ENCODE data around the gene INSR.

DNA sequence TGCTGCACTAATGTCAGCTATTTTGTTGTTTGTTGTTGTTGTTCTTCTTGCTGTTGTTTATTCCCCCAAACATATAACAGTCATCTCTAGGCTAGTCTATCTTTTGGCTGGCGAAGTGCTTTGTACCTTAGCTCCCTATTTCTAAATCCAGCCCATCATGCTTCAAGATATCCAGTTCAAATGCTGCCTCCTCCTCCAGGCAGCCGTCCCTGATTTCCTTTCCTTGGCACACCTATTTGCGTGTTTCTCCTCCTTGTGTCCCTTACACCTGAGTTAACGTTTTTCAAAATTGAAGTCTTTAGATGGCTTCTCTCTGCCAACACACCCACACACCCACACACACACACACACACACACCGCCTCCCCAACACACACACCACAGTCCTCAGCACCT, 25.5 kb downstream of the INSR start:
- TF ChIP-seq, protein P1, sequence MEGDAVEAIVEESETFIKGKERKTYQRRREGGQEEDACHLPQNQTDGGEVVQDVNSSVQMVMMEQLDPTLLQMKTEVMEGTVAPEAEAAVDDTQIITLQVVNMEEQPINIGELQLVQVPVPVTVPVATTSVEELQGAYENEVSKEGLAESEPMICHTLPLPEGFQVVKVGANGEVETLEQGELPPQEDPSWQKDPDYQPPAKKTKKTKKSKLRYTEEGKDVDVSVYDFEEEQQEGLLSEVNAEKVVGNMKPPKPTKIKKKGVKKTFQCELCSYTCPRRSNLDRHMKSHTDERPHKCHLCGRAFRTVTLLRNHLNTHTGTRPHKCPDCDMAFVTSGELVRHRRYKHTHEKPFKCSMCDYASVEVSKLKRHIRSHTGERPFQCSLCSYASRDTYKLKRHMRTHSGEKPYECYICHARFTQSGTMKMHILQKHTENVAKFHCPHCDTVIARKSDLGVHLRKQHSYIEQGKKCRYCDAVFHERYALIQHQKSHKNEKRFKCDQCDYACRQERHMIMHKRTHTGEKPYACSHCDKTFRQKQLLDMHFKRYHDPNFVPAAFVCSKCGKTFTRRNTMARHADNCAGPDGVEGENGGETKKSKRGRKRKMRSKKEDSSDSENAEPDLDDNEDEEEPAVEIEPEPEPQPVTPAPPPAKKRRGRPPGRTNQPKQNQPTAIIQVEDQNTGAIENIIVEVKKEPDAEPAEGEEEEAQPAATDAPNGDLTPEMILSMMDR (IDR thresholded peaks at IDR 0.05): no peak
- no peak for TF ChIP-seq POLR2A (IDR thresholded peaks at IDR 0.05)
